GM19023 (cell line): ENCODE measurements around the gene OCIAD1.
"Not testable (repeated sequence)": the region's sequence is repeated elsewhere in the genome, so short reads cannot be mapped to it uniquely, and the experiment has no call there.

ENCODE experiments used
- ATAC-seq: cut with Tn5 transposase; IDR thresholded peaks from one replicate; pipeline ENCODE4 v1.9.1; 2021; ENCODE audit warnings: mild to moderate bottlenecking, moderate library complexity; ENCODE audit not compliant: unreplicated experiment

Gene OCIAD1

DNA sequence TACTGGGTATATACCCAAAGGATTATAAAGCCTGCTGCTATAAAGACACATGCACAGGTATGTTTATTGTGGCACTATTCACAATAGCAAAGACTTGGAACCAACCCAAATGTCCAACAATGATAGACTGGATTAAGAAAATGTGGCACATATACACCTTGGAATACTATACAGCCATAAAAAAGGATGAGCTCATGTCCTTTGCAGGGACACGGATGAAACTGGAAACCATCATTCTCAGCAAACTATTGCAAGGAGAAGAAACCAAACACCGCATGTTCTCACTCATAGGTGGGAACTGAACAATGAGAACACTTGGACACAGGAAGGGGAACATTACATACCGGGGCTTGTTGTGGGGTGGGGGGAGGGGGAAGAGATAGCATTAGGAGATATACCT is 58.9 kb downstream of the OCIAD1 start:
- ATAC-seq = not testable (repeated sequence)

DNA sequence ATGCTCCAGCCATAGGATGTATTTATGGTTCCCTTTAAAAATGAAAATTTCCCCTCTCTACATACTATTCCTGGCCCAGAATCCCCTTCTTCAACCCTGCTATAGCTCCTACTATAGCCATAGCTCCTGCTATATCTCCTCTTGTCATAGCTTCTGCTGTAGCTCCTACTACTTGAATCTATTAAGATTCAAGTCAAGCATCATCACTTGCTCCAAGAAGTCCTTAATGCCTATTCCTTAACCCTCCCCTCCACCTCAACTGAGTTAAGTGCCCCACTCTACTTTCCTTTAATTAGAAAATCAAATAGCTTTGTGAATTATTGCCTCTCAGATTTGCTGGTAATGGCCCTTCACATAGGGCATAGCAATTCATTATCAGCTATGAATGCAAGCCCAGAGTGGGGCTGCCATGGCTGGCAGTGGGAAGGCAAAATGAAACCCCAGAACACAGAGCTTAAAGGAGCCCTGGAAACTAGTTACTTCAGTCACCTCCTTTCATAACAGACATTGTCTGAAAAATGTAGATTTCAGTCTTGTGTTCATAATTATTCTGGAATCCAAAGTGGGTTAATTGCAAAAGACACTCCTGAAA is 60.2 kb downstream of the OCIAD1 start:
- no peak for ATAC-seq

DNA sequence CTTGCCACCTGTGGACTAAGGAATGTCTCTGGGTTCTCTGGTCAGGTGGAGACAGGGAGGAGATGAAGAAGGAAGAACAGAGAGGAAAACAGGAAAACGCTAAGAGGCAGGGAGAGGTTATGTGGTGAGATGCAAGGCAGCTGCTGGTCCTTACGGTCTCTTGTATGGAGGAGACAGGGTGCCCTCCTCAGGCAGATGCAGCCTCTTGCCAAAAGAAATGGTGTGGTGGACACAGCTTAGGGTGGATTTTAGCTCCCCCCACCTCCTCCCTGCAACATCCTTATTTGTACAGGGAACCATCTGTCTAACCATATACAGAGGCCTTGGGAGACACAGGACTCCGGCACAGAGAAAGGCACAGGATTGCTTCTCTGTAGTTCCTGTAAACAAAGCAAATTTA is 66.0 kb downstream of the OCIAD1 start:
- no peak for ATAC-seq

DNA sequence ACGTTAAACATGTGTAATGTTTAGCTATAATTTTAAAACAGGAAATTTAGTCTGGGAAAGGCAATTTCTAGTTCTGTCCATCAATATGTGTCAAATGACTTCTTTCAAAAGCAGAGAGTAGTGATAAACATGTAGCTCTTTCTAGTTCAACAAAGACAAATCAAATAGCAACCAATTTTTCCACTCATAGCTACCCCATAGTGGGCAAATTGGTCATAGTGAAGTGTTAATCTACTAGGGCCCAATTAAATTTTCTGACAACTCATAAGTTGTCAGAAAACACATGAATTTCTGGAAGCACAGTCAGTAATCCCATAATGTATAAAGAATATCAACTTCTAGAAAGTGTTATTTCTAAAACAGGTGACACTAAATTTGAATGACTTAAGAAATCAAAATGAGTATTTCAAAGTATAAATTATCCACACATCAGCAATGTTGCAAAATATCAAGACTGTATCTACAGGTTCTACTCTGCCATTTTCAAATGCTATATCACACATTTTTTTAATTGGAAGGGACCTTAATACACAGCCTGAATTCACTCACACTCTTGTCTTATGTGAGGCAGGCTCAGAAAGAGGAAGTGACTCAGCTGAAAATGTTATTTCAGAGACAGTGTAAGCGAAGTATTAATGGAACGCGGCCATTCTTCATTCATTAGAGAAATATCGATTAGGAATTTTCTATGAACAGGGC is 68.0 kb downstream of the OCIAD1 start:
- ATAC-seq = peak; percentile 67

DNA sequence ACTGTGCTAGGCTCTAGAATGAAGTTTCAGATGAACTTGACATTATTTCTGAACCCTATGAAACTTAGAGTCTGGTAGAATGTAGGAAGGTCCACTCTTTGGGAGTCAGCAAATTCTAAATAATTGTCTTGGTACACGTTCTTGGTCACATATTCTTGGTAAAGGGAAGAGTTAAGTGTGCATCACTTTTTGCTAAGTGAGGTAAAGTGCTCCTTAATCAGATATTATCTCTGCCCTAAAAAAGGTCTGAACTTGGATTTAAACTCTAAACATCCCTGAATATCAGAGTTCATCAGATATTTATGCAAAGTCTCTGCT is 68.5 kb downstream of the OCIAD1 start:
- ATAC-seq = no peak

DNA sequence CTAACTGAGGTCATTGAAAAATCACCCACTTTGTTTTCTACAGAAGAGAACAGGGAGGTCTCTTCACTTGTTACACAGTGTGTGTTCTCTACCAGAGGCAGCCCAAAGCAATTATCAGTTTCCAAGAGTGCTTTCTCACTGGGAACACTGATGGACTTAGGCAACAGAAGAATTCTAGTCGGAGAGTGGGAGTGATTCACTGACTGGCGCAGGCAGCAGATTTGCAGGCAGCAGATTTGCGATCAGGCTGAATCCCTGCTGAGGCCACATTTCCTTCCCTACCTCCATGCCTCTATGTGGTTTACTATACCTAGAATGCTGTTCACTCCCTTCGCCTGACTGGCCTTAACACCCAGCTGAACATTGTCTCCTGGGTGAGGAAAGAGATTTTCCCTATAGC is 69.1 kb downstream of the OCIAD1 start:
- ATAC-seq = no peak

DNA sequence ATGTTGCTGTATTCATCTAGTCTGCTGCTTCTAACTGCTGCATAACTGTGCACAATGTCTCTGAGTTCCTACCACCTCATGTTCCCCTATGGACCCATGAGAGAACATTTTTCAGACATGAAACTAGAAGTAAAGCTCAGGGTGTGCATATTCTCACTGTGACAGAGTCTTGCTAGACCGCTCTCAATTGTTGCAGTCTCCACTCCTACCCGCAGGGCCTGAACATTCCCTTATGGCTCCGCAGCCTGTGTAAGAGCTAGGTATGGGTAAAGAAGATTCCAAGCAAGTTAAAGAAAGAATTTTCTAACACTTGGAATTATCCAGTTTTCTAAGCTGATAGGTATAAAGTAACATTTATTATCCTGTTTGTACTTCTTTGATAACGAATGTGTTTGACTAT is 70.3 kb downstream of the OCIAD1 start:
- no peak for ATAC-seq

DNA sequence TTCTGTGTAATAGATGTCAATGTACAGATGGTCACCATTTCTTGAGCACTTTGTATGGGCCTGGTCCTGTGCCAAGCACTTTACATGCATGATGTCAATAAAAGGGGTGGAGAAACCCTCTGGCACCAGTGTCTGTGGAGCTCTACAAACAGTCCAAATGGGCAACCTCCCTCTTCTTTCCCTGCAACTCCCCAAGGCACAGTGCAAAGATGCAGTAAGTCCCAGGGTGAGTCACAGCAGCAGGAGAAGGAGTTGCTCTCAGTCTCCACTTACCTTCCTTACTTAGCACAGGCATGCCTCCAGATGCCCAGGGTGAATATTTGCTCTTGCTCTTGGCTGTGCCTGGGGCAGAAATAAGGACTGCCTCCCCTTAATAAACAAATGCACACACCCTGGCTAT is 71.4 kb downstream of the OCIAD1 start:
- no peak for ATAC-seq

DNA sequence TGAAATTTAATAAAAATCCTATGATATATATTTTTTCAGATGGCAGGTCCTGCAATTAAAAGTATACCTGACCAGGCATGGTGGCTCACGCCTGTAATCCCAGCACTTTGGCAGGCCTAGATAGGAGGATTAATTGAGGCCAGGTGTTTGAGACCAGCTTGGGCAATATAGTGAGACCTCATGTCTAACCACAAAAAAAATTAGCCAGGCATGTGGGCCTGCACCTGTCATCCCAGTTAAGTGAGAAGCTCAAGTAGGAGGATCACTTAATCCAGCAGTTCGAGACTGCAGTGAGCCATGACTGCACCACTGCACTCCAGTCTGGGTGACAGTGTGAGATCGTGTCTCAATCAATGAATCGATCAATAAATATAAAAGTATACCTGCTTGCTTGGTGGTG is 73.2 kb downstream of the OCIAD1 start:
- no peak for ATAC-seq

DNA sequence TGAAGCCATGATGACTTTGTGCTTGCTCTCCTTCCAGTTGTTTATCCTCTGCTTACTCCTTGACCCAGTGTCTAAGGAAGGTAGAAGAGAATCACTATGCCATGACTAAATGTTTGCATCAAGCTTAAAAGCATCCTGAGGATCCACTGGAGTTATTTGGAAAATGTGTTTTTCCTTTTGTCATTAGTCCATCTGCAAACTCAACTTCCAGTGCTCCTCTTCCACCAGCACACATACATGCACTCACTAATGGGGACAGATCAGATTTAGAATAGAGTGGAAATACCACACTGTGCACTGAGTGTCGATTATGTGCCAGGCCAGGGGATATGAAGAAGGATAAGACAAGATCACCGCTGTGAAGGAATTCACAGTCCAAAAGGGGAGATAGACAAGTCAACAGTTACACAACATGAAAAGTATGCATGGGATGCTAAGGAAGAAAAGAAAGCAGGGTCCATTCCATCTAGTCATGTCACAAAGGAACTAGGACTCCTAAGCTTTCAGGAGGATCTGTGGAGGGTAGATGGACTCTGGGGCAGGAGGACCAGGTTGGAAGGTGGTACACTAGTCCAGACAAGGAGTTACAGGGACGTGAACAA is 73.8 kb downstream of the OCIAD1 start:
- ATAC-seq = no peak

DNA sequence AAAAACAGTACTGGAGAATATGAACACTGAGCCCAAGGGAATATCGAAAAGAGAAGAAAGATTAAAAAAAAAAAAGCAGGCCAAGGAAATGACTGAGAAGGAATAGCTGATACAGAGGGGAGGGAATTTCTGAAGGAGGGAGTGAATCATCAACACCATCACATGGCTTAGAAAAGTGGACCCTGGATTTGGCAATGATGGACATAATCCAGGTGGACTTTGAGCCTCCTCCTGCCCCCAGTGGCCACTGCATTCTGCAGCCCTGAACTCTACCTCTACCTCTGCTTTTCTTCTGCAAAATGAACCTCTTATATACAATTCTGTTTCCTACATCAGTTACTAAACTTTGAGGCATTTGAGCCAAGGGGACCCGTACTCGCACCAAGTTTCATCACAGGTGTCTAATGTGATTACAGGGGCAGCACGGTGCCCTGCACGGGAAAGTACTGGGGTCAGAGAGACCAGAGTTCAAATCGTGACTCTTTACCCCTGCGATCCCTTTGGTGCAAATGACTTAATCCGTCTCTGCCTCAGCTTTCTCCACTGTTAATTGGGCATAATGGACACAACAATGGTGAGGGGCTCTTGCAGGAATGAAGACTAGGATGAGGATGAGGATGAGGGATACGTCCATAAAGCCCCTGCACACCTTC is 74.6 kb downstream of the OCIAD1 start:
- ATAC-seq = no peak

DNA sequence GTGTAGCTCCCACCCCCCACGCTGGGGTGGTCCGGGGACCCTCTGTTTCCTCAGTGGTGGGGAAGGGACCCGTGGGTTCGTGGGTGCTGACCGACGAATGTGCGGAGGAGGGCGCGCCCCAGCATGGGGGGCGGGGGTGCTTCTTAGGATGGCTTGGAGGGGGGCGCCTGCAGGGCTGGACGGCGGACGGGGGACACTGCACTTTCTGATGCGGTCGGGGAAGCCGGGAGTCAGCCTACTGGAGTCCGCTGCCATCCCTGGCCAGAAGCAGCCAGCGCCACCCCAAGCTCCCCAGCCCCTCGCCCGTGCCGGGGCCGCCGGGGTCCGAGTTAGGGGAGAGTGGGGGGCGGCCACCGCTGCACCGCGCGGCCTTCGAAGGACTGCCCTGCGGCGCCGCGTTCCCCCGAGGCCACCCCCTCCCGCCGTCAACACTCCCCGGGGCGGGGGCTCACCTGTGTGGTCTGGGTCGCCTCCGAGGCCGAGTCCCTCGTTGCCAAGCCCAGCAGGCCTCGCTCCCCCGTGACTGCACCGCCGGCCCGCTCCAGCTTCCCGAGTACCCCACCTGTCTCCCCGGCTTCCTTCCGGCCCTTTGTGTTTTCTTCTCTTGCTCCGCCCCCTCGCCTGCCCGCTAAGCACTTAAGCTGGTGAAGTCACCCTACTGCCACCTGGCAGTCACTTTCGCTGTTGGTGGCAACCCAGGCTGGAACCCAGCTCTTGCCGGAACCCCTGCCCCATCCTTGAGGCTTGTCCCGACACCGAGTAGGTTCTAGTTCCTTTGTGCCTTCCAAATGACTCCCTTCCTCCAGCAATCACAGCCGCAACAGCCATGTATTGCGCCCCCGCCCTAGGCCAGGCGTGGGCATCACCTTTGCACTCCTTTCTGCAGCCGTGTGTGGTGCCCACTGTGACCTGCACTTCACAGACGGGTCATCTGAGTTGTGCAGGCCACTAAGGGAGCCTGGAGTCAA is 75.6 kb downstream of the OCIAD1 start, which contains the start of gene OCIAD2:
OCIAD2 (minus strand) TSS at position 569 of the 968 bp plus-strand sequence. CDS start 2,225 bp downstream, outside the sequence.
- peak; percentile 96 for ATAC-seq

DNA sequence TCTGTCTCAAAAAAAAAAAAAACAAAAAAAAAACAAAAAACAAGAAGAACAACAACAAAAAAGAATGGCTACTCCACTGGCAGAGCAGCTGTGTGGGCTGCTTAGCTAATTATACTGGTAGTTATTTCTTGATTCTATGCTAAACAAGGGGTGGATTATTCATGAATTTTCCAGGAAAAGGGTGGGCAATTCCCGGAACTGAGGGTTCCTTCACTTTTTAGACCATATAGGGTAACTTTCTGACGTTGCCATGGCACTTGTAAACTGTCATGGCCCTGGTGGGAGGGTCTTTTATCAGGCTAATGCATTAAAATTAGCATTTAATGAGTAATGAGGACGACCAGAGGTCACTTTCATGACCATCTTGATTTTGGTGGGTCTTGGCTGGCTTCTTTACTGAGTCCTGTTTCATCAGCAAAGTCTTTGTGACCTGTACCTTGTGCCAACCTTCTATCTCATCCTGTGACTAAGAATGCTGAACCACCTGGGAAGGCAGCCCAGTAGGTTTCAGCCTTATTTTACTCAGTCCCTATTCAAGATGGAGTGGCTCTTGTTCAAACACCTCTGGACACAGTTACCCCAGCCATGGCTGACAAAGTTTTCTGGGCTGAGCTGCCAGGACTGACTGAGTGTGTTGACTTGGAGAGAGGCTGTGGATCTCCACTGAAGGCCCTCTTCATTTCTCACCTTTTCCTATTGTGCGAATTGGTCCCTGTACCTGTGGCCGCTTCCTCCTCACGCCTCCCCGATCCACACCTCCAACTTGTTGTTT is 77.0 kb downstream of the OCIAD1 start:
- ATAC-seq = no peak

DNA sequence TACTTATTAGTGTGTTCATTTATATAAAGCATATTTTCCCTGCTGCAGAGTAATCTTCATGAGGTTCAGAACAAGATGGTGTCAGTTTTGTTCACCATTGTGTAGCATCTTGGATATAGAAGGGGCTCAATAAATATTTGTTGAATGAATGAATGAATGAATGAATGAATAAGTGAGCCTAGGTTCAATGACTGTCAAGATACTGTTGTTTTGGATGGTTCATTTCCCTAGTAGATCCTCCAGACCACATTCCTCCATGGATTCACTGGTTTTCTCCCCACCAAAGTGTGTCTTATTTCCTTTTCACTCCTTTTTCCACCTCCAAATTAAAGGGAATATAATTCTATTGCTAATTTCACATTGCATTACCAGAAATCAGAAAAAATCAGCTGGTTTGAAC is 77.8 kb downstream of the OCIAD1 start:
- ATAC-seq = no peak

DNA sequence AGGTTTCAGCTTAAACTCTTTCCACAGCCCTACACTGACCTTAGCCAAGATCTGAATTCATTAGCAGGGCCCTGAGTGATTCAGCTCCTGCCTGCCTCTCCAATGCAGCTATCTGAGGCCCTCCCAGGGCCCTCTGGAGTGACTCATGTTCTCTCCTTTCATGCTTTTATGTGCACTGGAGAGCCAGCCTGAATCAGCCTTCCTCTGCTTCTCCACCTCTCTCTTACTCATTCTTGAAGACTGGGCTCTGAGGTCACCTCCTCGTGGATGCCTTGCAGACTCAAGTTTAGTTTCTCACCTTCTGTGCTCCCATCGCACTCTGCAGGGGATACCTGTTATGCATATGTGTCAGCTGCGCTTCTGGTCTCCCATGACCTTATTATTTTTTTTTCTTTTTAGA is 78.8 kb downstream of the OCIAD1 start:
- no peak for ATAC-seq

DNA sequence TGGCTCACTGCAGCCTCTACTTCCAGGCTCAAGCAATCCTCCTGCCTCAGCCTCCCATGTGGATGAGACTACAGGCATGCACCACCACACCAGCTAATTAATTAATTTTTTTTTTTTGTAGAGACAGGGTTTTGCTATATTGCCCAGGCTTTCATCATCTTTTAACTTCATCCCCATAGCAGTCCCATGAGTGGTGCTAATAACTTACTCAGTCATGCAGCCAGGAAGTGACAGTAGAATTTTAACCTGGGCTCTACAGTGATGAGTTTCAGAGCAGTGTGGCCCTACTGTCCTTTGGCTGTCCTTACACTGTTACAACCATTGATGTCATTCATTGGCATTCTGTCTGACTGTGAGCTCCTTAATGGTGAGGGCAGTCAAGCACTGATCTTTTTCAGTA is 79.6 kb downstream of the OCIAD1 start:
- no peak for ATAC-seq
